ENCODE measurements around the gene KCNMA1.

GRCh38 chr10:77442699-77443189 is 194.9 kb downstream of the KCNMA1 start:
- TF ChIP-seq BACH1 (IDR thresholded peaks at IDR 0.05; ENCODE audit: borderline replicate concordance) (no peak), CTCF (IDR thresholded peaks at IDR 0.05 in 2 of 3, conservative IDR thresholded peaks at IDR 0.05 in 1 of 3; ENCODE audit: control insufficient read depth in 2 of 3, extremely low read depth in 1 of 3, insufficient read depth in 1 of 3, low read depth in 3 of 3, low read length in 3 of 3) (no peak), ZNF274 (IDR thresholded peaks at IDR 0.05; ENCODE audit: insufficient read depth, insufficient read length) (no peak), BMI1 (IDR thresholded peaks at IDR 0.05; ENCODE audit: borderline replicate concordance) (no peak), EP300 (IDR thresholded peaks at IDR 0.05; ENCODE audit: borderline replicate concordance in 1 of 2, control insufficient read depth in 1 of 2, low read depth in 2 of 2, low read length in 2 of 2) (no peak), CBX3 (IDR thresholded peaks at IDR 0.05; ENCODE audit: borderline replicate concordance, low read depth) (no peak)
